Esophagus muscularis mucosa (tissue), 4 donors: ENCODE data around the gene MAP2K7. TPM values are rescaled to one million over a fixed set of nuclear protein-coding genes. Genes with fewer than 3 reads are reported as not detected.
A peak's percentile ranks its signal among the peaks of the same experiment; 100 is the strongest.

Experiments used
- DNase-seq: peaks from one replicate; pipeline ENCODE4 v3.0.0-alpha.2; 2017; ENCODE audit errors: extremely low spot score
- H3K27ac ChIP-seq, 4 donors: fragments of 200-600 bp; sonication (generic); replicated peaks in 1 of 4; 1 replicate in 3 of 4; 2 replicates in 1 of 4; pipeline ENCODE4 v1.5.1; 2016 to 2019; ENCODE audit warnings: mild to moderate bottlenecking in 1 of 4
- H3K27me3 ChIP-seq, 4 donors: fragments of 200-600 bp; sonication (generic); one replicate each; pipeline versions ENCODE4 v1.5.1 to v1.6.0; 2016 to 2019
- H3K36me3 ChIP-seq, 4 donors: fragments of 200-600 bp; sonication (generic); one replicate each; pipeline ENCODE4 v1.5.1; 2016 to 2019
- H3K4me1 ChIP-seq, 4 donors: fragments of 200-600 bp; sonication (generic); one replicate each; pipeline ENCODE4 v1.5.1; 2016 to 2019
- H3K4me3 ChIP-seq, 4 donors: fragments of 200-600 bp; sonication (generic); 1 replicate in 2 of 4; 2 replicates in 2 of 4; pipeline ENCODE4 v1.5.1; 2016 to 2019; ENCODE audit warnings: mild to moderate bottlenecking in 4 of 4, moderate library complexity in 1 of 4
- H3K9me3 ChIP-seq, 4 donors: fragments of 200-600 bp; sonication (generic); 1 replicate in 3 of 4; 2 replicates in 1 of 4; pipeline ENCODE4 v1.5.1; 2016 to 2019
- EP300 ChIP-seq: sonication (generic); formaldehyde crosslinking; IDR thresholded peaks from one replicate; pipeline ENCODE4 v1.6.1; 2017; ENCODE audit warnings: antibody characterized with exemption
- POLR2A ChIP-seq: fragments of 450-650 bp; IDR thresholded peaks from one replicate; pipeline ENCODE4 v1.6.1; 2017; ENCODE audit warnings: antibody characterized with exemption, moderate library complexity, mild to moderate bottlenecking, low read depth
- POLR2AphosphoS5 ChIP-seq, 2 donors: sonication (generic); formaldehyde crosslinking; IDR thresholded peaks; one replicate each; pipeline ENCODE4 v1.6.1; 2017; ENCODE audit warnings: antibody characterized with exemption in 2 of 2
- WGBS: methylation state at CpG from one replicate; pipeline ENCODE4 v1.1.5; 2018; 5-methylcytosine and 5-hydroxymethylcytosine counted together
- intact Hi-C: fragments of 100-400 bp; cut with DNase I; formaldehyde crosslinking; loops from one replicate; pipeline ENCODE4 v1.15.1; 2023
- total RNA-seq, 4 donors: library from RNA; depleted of rRNA; stranded (reverse); fragments of >200 nt; gene quantifications; one replicate each; pipeline versions ENCODE4 v1.1.0 to v1.2.1, GENCODE V29; 2016
- TF ChIP-seq, protein P1 (sequence below), 3 experiments: fragments of 200-600 bp in 2 of 3; fragments of 450-650 bp in 1 of 3; sonication (generic) in 2 of 3; IDR thresholded peaks; one replicate each; pipeline ENCODE4 v1.5.1; 2017 to 2019; ENCODE audit warnings: antibody characterized with exemption in 3 of 3, mild to moderate bottlenecking in 2 of 3, moderate library complexity in 1 of 3

The MAP2K7 gene
- total RNA-seq, 4 donors from 2014 or later, result 17.2 to 31.9 (median 24.5) TPM

DNA sequence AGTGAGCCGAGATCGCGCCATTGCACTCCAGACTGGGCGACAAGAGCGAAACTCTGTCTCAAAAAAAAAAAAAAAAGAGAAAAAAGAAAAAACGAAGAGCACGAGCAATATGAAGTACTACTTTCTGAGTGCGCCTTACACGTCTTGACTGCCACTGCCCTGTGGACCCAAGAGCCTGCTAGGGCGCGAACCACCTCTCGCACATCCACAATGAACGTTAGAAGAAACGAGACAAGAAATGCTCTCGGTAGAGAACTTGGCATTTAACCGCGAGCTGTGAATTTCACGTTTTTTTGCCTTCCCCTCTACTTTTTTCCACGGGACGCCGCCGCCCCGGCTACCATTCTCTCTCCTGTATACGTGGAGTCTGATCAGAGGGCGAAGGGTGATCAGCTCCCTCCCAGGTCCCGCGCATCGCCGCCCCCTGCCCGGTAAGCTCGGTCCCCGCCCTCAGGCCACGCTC, 39.3 kb downstream of the MAP2K7 start:
- Histone ChIP-seq H3K4me3 (peak overlapping the region; percentile 63 to 97 (median 79)), H3K27me3 (no peaks in the 10 kb centered on the region), H3K36me3 (peaks cover 14 to 32% (median 26%) of the 10 kb centered on the region in 4 donors), H3K4me1 (peaks cover 19 to 57% (median 49%) of the 10 kb centered on the region in 4 donors), H3K9me3 (no peaks in the 10 kb centered on the region), H3K27ac (peak overlapping the region; percentile 93 to 98 (median 96))
- no peak for DNase-seq
- TF ChIP-seq POLR2A (no peak), EP300 (no peak), POLR2AphosphoS5 (IDR thresholded peaks at IDR 0.05) (no peak)
- TF ChIP-seq, protein P1, sequence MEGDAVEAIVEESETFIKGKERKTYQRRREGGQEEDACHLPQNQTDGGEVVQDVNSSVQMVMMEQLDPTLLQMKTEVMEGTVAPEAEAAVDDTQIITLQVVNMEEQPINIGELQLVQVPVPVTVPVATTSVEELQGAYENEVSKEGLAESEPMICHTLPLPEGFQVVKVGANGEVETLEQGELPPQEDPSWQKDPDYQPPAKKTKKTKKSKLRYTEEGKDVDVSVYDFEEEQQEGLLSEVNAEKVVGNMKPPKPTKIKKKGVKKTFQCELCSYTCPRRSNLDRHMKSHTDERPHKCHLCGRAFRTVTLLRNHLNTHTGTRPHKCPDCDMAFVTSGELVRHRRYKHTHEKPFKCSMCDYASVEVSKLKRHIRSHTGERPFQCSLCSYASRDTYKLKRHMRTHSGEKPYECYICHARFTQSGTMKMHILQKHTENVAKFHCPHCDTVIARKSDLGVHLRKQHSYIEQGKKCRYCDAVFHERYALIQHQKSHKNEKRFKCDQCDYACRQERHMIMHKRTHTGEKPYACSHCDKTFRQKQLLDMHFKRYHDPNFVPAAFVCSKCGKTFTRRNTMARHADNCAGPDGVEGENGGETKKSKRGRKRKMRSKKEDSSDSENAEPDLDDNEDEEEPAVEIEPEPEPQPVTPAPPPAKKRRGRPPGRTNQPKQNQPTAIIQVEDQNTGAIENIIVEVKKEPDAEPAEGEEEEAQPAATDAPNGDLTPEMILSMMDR (IDR thresholded peaks at IDR 0.05), result no peak
- 4% methylated on average over 33 of the region's 33 CpGs for WGBS
- intact Hi-C loops, result loop anchor here (5.0 to 10.0 kb wide), 2 partner anchors 59 to 312 kb away; no protein-coding TSS in a partner anchor

DNA sequence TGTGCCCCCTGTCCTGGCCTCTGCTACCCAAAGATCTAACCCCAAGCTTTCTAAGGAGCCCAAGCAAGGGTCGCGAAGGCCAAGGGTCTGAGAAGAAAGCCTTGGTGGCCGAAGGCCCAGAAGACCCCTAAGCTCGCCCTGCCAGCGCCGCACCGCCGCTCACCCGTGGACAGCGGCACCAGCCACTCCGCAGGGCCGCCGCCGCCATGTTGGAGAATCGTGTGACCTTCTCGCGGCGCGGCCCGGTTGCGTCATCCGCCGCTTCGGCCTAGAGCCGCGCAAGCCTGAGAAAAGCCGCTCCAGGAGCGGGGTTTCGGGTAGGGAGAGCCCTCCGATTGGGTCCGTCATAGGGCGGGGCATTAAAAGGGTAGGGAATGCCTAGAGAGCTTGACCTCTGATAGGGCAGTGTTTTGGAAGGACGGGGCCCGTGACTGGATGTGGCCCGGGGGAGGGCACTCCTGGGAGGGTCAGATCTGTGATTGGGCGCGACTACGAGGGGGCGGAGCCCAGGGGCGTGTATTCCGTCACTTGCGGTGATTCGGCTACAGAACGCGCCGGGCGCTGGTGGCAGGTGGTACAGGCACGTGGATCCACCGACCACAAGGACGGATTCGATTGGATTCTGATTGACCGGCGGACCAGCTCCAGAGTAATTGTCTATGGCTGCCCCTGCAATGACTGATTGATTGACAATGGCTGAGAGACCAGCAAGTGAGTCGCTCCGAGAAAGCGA, 39.9 kb downstream of the MAP2K7 start, which contains the start of gene TIMM44:
Gene TIMM44, minus strand, starts transcription at position 223 of the 733 bp plus-strand sequence. Its CDS starts 15 bp downstream, at position 208.
- Histone ChIP-seq H3K4me1 (peaks cover 19 to 55% (median 49%) of the 10 kb centered on the region in 4 donors), H3K27me3 (no peaks in the 10 kb centered on the region), H3K36me3 (peaks cover 14 to 26% (median 20%) of the 10 kb centered on the region in 4 donors), H3K27ac (peak within 1 kb of the TSS; percentile 93 to 98 (median 96)), H3K4me3 (peak within 1 kb of the TSS; percentile 63 to 97 (median 79)), H3K9me3 (no peaks in the 10 kb centered on the region)
- TF ChIP-seq POLR2A, result peak; percentile 47
- TF ChIP-seq, protein P1 (IDR thresholded peaks at IDR 0.05), result no peak
- TF ChIP-seq EP300, result no peak
- TF ChIP-seq POLR2AphosphoS5 (IDR thresholded peaks at IDR 0.05), result peak; percentile 95 to 97
- WGBS, result 2% methylated on average over 37 of the region's 56 CpGs
- peak; percentile 100 for DNase-seq
- intact Hi-C loops, result loop anchor here (5.0 to 10.0 kb wide), 2 partner anchors 59 to 311 kb away; no protein-coding TSS in a partner anchor

GRCh38 chr19:7944177-7944761, 40.6 kb downstream of the MAP2K7 start:
- peak overlapping the region; percentile 63 to 97 (median 79) for H3K4me3 ChIP-seq
- WGBS, result 27% methylated on average over 18 of the region's 18 CpGs
- peaks cover 19 to 48% (median 45%) of the 10 kb centered on the region in 4 donors for H3K4me1 ChIP-seq
- no peaks in the 10 kb centered on the region for H3K9me3 ChIP-seq
- TF ChIP-seq EP300 (no peak), POLR2A (no peak)
- TF ChIP-seq, protein P1 (IDR thresholded peaks at IDR 0.05), result peak; percentile 79 to 84 (median 82)
- DNase-seq, result peak; percentile 98
- peaks cover 14 to 20% (median 18%) of the 10 kb centered on the region in 4 donors for H3K36me3 ChIP-seq
- peak overlapping the region; percentile 87 to 97 (median 94) for H3K27ac ChIP-seq
- no peaks in the 10 kb centered on the region for H3K27me3 ChIP-seq
- intact Hi-C loops, result loop anchor here (5.0 to 10.0 kb wide), 2 partner anchors 58 to 311 kb away; no protein-coding TSS in a partner anchor

DNA sequence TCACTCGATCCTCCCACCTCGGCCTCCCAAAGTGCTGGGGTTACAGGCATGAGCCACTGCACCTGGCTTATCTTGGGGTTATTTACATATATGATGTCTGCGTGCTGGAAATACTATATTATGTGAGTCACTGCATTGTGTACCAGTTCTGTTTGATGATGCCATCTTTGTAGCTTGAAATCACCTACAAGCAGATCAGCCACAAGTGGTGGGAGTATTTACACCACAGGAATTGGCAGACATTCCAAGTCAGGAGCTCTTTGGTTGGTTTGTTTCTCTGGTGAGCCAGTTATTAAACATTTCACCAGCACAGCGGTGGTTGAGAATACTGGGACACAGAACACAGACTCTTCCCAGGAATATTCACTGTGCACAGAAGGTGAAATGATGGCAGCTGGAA, 44.3 kb downstream of the MAP2K7 start:
- H3K27me3 ChIP-seq, result no peaks in the 10 kb centered on the region
- intact Hi-C loops, result loop anchor here (10.0 kb wide), 1 partner anchor 307 kb away; no protein-coding TSS in a partner anchor
- H3K4me1 ChIP-seq, result peaks cover under 1 to 16% (median 10%) of the 10 kb centered on the region in 4 donors
- no peak for TF ChIP-seq EP300
- no peak for TF ChIP-seq POLR2AphosphoS5 (IDR thresholded peaks at IDR 0.05)
- TF ChIP-seq, protein P1 (IDR thresholded peaks at IDR 0.05), result no peak
- TF ChIP-seq POLR2A, result no peak
- H3K4me3 ChIP-seq, result no peak overlapping the region
- no peaks in the 10 kb centered on the region for H3K36me3 ChIP-seq
- 95% methylated on average over 4 of the region's 4 CpGs for WGBS
- no peak overlapping the region for H3K27ac ChIP-seq
- DNase-seq, result no peak
- no peaks in the 10 kb centered on the region for H3K9me3 ChIP-seq
